ENCODE measurements around the gene NPY2R. TPM values are rescaled to one million over a fixed set of nuclear protein-coding genes. Genes with fewer than 3 reads are reported as not detected.

The NPY2R gene, protein sequence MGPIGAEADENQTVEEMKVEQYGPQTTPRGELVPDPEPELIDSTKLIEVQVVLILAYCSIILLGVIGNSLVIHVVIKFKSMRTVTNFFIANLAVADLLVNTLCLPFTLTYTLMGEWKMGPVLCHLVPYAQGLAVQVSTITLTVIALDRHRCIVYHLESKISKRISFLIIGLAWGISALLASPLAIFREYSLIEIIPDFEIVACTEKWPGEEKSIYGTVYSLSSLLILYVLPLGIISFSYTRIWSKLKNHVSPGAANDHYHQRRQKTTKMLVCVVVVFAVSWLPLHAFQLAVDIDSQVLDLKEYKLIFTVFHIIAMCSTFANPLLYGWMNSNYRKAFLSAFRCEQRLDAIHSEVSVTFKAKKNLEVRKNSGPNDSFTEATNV
- not detected in 2 replicates for total RNA-seq

DNA sequence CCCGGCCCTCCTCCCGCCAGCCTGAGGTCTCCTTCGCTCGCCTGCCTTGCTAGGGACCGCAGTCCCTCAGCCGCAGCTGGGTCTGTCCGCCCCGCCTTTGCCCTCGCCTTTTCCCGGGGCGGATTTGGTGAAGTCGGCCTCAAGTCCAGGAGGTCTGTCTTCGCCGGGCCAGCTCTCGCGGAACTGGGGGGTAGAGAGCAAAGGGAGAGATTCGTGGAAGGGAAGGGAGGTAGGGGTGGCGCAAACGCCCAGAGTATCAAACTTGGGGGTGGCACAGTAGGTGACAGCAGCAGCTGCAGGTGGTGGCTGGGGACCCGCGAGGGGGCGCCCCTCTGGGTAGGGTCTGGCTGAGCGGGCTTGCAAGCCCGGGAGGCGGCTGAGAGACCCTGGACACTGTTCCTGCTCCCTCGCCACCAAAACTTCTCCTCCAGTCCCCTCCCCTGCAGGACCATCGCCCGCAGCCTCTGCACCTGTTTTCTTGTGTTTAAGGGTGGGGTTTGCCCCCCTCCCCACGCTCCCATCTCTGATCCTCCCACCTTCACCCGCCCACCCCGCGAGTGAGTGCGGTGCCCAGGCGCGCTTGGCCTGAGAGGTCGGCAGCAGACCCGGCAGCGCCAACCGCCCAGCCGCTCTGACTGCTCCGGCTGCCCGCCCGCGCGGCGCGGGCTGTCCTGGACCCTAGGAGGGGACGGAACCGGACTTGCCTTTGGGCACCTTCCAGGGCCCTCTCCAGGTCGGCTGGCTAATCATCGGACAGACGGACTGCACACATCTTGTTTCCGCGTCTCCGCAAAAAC, at the start of gene NPY2R:
Gene NPY2R (plus strand): TSS at position 379 of the 797 bp plus-strand sequence. CDS start 5,304 bp downstream, outside the sequence.

Other genes with a start within 250 kb of the NPY2R start
- 3.9 and 7.7 TPM in 2 replicates for gene MAP9, start 168.3 kb downstream of the NPY2R start, total RNA-seq

All from mesangial cell (primary cell).